ENCODE results near the gene RNF26.

DNA sequence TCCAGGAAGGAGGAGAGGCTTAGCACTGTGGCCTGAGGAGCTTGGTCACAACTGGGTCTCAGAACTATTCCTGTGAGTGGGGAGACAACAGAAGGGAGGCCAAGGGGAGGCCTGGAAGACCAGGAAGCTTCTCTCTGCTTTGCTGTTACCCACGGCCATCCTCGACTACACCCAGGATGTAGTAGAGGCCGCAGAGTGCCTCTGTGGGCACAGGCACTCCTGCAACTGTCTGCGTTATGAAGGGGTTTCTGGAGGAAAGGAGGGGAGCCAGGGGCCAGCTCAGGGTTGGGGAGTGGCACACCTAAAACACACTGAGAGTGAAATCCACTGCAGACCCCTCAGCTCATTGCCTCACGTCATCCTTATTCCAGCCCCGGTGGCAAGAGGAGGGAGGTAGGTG is 16.0 kb downstream of the RNF26 start:
- TF ChIP-seq, protein P1, sequence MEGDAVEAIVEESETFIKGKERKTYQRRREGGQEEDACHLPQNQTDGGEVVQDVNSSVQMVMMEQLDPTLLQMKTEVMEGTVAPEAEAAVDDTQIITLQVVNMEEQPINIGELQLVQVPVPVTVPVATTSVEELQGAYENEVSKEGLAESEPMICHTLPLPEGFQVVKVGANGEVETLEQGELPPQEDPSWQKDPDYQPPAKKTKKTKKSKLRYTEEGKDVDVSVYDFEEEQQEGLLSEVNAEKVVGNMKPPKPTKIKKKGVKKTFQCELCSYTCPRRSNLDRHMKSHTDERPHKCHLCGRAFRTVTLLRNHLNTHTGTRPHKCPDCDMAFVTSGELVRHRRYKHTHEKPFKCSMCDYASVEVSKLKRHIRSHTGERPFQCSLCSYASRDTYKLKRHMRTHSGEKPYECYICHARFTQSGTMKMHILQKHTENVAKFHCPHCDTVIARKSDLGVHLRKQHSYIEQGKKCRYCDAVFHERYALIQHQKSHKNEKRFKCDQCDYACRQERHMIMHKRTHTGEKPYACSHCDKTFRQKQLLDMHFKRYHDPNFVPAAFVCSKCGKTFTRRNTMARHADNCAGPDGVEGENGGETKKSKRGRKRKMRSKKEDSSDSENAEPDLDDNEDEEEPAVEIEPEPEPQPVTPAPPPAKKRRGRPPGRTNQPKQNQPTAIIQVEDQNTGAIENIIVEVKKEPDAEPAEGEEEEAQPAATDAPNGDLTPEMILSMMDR (IDR thresholded peaks at IDR 0.05): no peak
- TF ChIP-seq POLR2A (IDR thresholded peaks at IDR 0.05): no peak

All from lower leg skin (tissue), 3 donors.